HUES64 (cell line): ENCODE measurements around the gene MASP1.

ENCODE experiments used
- H3K27ac ChIP-seq: 2 replicates; pipeline ENCODE4 v1.7.0; 2013; ENCODE audit warnings: low read depth, low read length, inconsistent platforms
- H3K27me3 ChIP-seq: 2 replicates; pipeline ENCODE4 v1.6.1; 2013; ENCODE audit warnings: mild to moderate bottlenecking, low read length; ENCODE audit not compliant: insufficient read depth
- H3K36me3 ChIP-seq: 2 replicates; pipeline ENCODE4 v1.6.1; 2013; ENCODE audit warnings: mild to moderate bottlenecking, low read length; ENCODE audit not compliant: insufficient read depth
- H3K4me1 ChIP-seq: 2 replicates; pipeline ENCODE4 v1.6.1; 2013; ENCODE audit warnings: mild to moderate bottlenecking, low read length, moderate library complexity; ENCODE audit not compliant: insufficient read depth
- H3K4me3 ChIP-seq: 2 replicates; pipeline ENCODE4 v1.5.1; 2013; ENCODE audit warnings: mild to moderate bottlenecking, low read length, moderate library complexity
- H3K9ac ChIP-seq: 2 replicates; pipeline ENCODE4 v1.6.1; 2013; ENCODE audit warnings: mild to moderate bottlenecking, low read depth, low read length
- H3K9me3 ChIP-seq: 2 replicates; pipeline ENCODE4 v1.6.1; 2013; ENCODE audit warnings: low read depth, low read length; ENCODE audit not compliant: insufficient read depth
- WGBS: fragments of 150-250, 120-280 bp; methylation state at CpG from one replicate; pipeline ENCODE4 v1.1.7; 2013; ENCODE audit warnings: missing lambda C conversion rate; 5-methylcytosine and 5-hydroxymethylcytosine counted together

Gene MASP1

DNA sequence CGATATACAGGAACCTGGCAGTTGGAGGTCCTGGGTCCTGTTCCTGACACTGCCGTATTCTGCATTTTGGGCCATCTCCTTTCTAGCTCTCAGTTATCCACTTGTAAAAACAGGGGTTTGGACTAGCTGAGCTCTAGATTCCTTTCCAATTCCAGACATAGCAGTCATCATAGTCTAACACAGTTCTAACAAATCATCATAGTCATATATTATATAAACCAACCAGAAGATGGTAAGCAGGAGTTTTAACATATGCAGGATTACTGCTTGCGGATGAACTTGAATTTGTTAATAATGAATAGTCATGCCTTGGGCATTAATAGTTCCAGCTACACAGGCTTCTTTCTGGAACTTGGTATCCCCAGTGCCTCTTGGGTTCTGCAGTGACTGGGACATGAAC is 26.6 kb downstream of the MASP1 start:
- no peak overlapping the region for H3K9ac ChIP-seq
- peaks cover 15% of the 10 kb centered on the region for H3K4me1 ChIP-seq
- no peak overlapping the region for H3K4me3 ChIP-seq
- H3K27me3 ChIP-seq, result no peaks in the 10 kb centered on the region
- WGBS, result 92% methylated on average over 3 of the region's 3 CpGs
- no peaks in the 10 kb centered on the region for H3K36me3 ChIP-seq
- peaks cover 9% of the 10 kb centered on the region; the same call in 1 of the 2 replicates for H3K9me3 ChIP-seq
- no peak overlapping the region for H3K27ac ChIP-seq

DNA sequence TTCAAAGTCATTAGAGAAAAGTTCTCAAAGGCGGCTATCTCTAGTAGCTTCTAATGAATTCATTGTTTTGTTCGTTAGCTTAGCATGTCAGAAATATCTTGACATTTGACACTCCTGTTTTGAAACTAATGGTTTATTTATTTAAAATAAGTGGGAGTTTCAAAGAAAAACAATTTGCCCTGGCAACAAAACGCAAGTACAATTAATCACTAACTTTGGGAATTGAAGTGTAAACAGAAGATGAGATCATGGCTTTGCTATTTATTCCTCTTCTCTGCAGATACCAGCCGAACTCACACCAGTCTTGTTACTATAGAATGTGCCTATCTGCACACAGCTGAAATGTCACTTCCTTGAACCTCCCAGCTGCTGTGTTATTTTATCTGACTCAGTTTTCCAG is 27.5 kb downstream of the MASP1 start:
- no peak overlapping the region for H3K9ac ChIP-seq
- no peaks in the 10 kb centered on the region for H3K36me3 ChIP-seq
- H3K27ac ChIP-seq, result no peak overlapping the region
- WGBS, result 64% methylated on average over 4 of the region's 4 CpGs
- no peak overlapping the region for H3K4me3 ChIP-seq
- no peaks in the 10 kb centered on the region for H3K27me3 ChIP-seq
- H3K4me1 ChIP-seq, result peaks cover 15% of the 10 kb centered on the region
- H3K9me3 ChIP-seq, result 0 out of 2 replicates have a peak, but pooled peaks cover under 1% of the 10 kb centered on the region

DNA sequence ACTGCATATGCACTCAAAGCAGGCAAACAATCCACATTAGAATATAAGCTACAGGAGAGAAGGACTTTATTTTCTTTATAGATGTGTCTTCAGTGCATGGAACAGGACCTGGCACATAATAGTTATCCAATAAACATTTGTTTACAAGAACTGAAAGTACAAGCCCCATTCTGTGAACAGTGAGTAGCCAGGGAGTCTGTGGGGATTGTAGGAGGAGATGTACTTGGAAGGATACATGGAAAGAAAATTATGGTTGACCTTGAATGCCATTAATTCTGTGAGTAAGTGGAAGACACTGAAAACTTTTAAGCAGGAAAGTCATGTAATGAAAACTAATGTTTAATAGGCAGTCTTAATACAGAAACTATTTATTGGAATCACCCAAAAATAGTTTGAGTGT is 28.3 kb downstream of the MASP1 start:
- Histone ChIP-seq H3K27ac (no peak overlapping the region), H3K4me3 (no peak overlapping the region), H3K4me1 (peaks cover 15% of the 10 kb centered on the region), H3K9ac (no peak overlapping the region), H3K27me3 (no peaks in the 10 kb centered on the region), H3K9me3 (no peaks in the 10 kb centered on the region), H3K36me3 (no peaks in the 10 kb centered on the region)

DNA sequence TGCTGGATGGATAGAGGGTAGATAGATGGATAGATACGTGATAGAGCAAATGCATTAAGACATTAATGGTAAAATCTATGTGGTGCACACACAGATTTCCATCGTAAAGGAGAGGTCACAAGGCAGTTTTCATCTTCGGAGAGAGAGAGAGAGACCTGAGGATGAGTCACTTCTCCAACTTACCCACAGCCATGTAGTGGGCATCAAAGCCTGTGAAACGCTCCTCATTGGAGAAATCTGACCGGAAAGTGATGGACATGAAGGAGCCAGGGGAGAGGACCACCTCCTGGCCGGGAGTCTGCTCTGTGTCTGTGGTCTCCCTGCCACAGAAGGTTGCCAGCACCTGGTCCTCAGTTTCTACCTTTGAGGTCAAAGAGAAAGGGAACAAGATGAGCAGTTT is 29.2 kb downstream of the MASP1 start:
- no peak overlapping the region for H3K27ac ChIP-seq
- 91% methylated on average over 6 of the region's 6 CpGs for WGBS
- no peak overlapping the region for H3K4me3 ChIP-seq
- no peak overlapping the region for H3K9ac ChIP-seq
- no peaks in the 10 kb centered on the region for H3K36me3 ChIP-seq
- H3K27me3 ChIP-seq, result no peaks in the 10 kb centered on the region
- peaks cover 15% of the 10 kb centered on the region for H3K4me1 ChIP-seq
- no peaks in the 10 kb centered on the region for H3K9me3 ChIP-seq

DNA sequence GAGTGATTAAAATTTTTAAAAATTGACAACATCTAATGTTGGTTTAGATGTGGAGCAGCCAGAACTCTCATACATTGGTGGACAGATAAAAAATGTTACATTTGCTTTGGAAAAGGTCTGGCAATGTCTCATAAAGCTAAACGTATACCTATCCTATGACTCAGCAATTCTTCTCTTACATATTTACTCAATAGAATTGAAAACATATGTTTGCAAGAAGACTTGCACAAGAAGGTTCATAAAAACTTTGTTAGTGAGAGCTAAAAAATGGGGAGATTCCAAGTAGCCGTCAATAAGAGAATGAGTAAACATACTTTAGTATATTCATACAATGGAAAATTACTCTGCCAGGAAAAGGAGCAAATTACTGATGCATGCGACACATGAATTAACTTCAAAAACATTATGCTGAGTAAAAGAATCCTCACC is 30.0 kb downstream of the MASP1 start:
- no peaks in the 10 kb centered on the region for H3K36me3 ChIP-seq

DNA sequence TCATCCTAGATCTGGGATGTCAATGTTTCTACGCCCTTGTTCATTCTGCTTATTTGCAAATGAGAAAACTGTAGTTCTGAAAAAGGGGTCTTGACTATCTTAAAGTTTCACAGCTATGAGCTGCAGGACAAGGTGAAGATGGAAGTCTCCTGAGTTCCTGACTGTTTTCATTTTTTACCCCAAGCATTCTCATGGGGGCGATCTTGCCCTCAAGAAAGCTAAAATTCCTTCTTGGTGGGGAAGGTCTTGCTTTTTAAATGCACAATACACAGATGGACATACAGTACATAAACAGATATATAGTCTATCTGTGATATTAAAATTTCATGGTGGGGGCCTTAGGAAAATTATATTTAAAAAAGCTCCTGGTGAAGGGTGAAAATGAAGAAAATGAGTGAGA is 32.4 kb downstream of the MASP1 start:
- no peak overlapping the region for H3K27ac ChIP-seq
- WGBS, result 79% methylated on average over 1 of the region's 2 CpGs
- H3K27me3 ChIP-seq, result no peaks in the 10 kb centered on the region
- H3K9me3 ChIP-seq, result no peaks in the 10 kb centered on the region
- H3K9ac ChIP-seq, result no peak overlapping the region
- H3K4me3 ChIP-seq, result no peak overlapping the region
- no peaks in the 10 kb centered on the region for H3K36me3 ChIP-seq
- peaks cover 8% of the 10 kb centered on the region for H3K4me1 ChIP-seq

More for the DNA sequence above, 30.0 kb downstream of the MASP1 start:
- Histone ChIP-seq H3K9me3 (no peaks in the 10 kb centered on the region), H3K4me1 (peaks cover 15% of the 10 kb centered on the region), H3K27ac (no peak overlapping the region), H3K27me3 (no peaks in the 10 kb centered on the region), H3K4me3 (no peak overlapping the region), H3K9ac (no peak overlapping the region)
- 100% methylated on average over 2 of the region's 3 CpGs for WGBS

DNA sequence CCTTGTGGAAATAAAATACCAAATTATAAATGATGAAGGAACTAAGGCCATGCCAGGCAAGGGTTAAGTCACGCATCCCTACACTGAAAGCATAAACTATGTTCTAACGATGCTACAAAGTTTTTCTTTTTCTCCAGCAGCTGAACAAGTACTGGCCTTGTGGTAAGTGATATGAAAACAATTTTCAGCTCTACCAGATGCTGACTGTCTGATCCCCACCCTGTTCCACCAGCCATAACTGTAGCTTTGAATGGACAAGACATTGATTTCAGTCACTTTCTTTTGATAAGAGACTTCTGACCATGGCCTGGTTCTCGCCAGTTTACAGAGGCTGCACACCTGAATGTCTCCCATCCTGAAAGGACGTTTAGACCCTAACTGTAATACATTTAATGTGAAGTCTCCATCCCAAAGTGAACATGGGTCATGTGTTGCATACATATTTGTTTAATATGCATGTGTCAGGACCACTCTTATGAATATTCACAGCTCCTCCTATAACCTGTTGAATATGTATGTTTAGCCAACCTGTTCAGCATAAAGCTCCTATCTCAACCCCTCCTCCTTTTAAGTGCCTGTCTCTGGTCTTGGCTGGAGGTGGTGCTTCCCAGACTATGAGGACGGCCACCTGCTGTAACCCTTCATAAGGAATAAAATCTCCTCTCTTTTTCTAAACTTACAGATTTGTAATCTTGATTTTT is 33.4 kb downstream of the MASP1 start:
- no peaks in the 10 kb centered on the region for H3K9me3 ChIP-seq
- H3K4me1 ChIP-seq, result no peaks in the 10 kb centered on the region
- H3K36me3 ChIP-seq, result no peaks in the 10 kb centered on the region
- no peak overlapping the region for H3K9ac ChIP-seq
- no peak overlapping the region for H3K4me3 ChIP-seq
- WGBS, result 82% methylated on average over 5 of the region's 5 CpGs
- no peak overlapping the region for H3K27ac ChIP-seq
- H3K27me3 ChIP-seq, result no peaks in the 10 kb centered on the region

DNA sequence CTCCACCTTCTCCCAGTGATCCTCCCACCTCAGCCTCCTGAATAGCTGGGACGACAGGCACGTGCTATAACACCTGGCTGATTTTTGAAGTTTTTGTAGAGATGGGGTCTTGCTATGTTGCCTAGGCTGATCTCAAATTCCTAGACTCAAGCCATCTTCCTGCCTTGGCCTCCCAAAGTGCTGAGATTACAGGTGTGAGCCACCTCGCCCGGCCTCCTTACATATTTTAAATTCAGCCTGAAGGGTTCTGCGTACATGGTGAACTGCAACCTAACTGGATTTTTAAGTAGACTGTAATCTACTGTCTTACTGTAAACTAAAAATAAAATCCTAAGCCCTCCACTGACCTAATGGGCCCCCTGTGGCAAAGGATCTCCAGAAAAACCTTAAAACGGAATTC is 34.1 kb downstream of the MASP1 start:
- no peaks in the 10 kb centered on the region for H3K4me1 ChIP-seq
- H3K27me3 ChIP-seq, result no peaks in the 10 kb centered on the region
- H3K9ac ChIP-seq, result no peak overlapping the region
- H3K4me3 ChIP-seq, result no peak overlapping the region
- H3K36me3 ChIP-seq, result no peaks in the 10 kb centered on the region
- 96% methylated on average over 6 of the region's 6 CpGs for WGBS
- no peaks in the 10 kb centered on the region for H3K9me3 ChIP-seq
- H3K27ac ChIP-seq, result no peak overlapping the region

DNA sequence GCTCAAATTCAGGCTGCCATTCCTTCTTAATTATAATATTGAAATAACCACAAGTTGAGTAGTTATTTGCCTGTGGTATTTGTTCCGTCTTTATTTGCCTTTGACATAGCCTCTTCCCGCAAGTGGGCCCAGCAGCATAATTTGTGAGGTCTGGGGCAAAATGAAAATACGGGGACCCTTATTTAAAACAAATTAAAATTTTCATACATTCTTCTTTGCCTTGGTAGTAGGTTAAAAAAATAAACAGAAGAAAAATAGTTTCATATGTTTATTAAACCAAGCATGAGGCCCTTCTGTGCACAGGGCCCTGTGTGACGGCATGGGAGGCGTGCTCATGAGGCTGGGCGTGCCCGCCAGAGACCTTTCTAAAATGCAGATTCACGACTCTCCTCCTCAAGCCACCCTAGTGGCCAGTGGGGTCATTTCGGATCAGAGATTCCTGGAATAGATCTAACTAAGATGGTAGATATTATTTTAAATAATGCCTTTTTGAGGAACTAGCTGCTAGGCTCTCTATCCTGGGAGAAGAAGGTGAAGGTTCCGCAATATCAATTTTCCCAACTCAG is 35.4 kb downstream of the MASP1 start:
- Histone ChIP-seq H3K27ac (no peak overlapping the region), H3K9me3 (no peaks in the 10 kb centered on the region), H3K27me3 (no peaks in the 10 kb centered on the region), H3K36me3 (no peaks in the 10 kb centered on the region), H3K4me3 (no peak overlapping the region), H3K4me1 (0 out of 2 replicates have a peak, but pooled peaks cover 7% of the 10 kb centered on the region), H3K9ac (no peak overlapping the region)
- 98% methylated on average over 8 of the region's 10 CpGs for WGBS

DNA sequence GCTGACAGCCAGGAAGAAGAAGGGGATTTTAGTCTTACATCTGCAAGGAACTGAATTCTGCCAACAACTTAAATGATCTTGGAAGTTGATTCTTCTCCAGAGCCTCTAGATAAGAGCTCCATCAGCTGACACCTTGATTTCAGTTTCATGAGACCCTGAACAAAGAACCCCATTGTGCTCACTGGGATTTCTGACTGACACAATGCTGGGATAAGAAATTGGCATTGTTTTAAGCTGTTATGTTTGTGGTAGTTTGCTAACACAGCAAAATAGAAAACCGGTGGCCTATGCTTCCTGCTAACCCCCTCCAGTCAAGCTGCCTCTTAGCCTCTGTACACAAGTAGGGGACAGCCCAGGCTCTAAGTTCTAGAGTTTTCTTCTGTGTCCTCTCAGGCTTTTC is 36.2 kb downstream of the MASP1 start:
- H3K27ac ChIP-seq, result no peak overlapping the region
- peaks cover 9% of the 10 kb centered on the region; the same call in 1 of the 2 replicates for H3K4me1 ChIP-seq
- no peaks in the 10 kb centered on the region for H3K36me3 ChIP-seq
- no peaks in the 10 kb centered on the region for H3K27me3 ChIP-seq
- 82% methylated on average over 1 of the region's 1 CpG for WGBS
- H3K4me3 ChIP-seq, result no peak overlapping the region
- H3K9ac ChIP-seq, result no peak overlapping the region
- H3K9me3 ChIP-seq, result no peaks in the 10 kb centered on the region

DNA sequence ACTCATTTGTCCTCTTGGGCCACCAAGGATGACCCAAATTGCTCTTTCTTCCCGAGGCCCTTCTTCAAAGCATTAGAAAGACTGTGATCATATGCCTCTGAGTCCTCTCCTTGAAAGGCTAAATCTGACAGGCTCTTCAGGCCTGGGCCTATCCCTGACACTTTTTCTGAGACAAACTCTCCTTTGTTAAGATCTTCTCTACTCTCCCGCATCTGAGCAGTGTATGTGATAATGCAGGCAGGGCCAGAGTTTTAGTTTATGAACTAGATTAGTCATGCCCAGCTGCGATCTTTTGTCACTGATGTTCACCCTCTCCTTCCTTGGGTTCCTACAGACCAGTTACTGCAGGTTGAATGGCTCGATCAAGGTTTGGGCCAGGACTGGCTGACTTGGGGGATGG is 39.2 kb downstream of the MASP1 start:
- WGBS, result 87% methylated on average over 4 of the region's 4 CpGs
- no peak overlapping the region for H3K27ac ChIP-seq
- no peak overlapping the region for H3K4me3 ChIP-seq
- H3K4me1 ChIP-seq, result peaks cover 13% of the 10 kb centered on the region; the same call in 1 of the 2 replicates
- H3K9me3 ChIP-seq, result no peaks in the 10 kb centered on the region
- no peaks in the 10 kb centered on the region for H3K36me3 ChIP-seq
- no peak overlapping the region for H3K9ac ChIP-seq
- no peaks in the 10 kb centered on the region for H3K27me3 ChIP-seq
